ENCODE results near the gene ADAMTSL1. TPM values are rescaled to one million over a fixed set of nuclear protein-coding genes. Genes with fewer than 3 reads are reported as not detected.

Gene ADAMTSL1
- total and polyA plus RNA-seq, 5 donors from 2014 or later, result not detected

- ATAC-seq (ENCODE audit: low read depth in 2 of 2), result no peak
- H3K27me3 Mint-ChIP-seq, result no peaks in the 10 kb centered on the region
- Histone ChIP-seq H3K9me3 (ENCODE audit: control insufficient read depth in 2 of 2, low read length in 2 of 2) (no peaks in the 10 kb centered on the region), H3K4me3 (ENCODE audit: low read depth, low read length) (no peak overlapping the region), H3K27ac (ENCODE audit: insufficient read depth, low read length, poor library complexity, severe bottlenecking) (no peak overlapping the region), H3K27me3 (ENCODE audit: control insufficient read depth, insufficient read depth, low read length) (no peaks in the 10 kb centered on the region), H3K36me3 (ENCODE audit: control insufficient read depth, insufficient read depth, low read length) (no peaks in the 10 kb centered on the region), H3K4me1 (ENCODE audit: control insufficient read depth, insufficient read depth, low read length, poor library complexity, severe bottlenecking) (no peaks in the 10 kb centered on the region)
- no peak overlapping the region for H3K27ac Mint-ChIP-seq
- H3K4me3 Mint-ChIP-seq, result no peak overlapping the region
- no peak for DNase-seq
- no peaks in the 10 kb centered on the region for H3K36me3 Mint-ChIP-seq
- no peaks in the 10 kb centered on the region for H3K4me1 Mint-ChIP-seq
- peaks cover 0 to 1% (median 0%) of the 10 kb centered on the region in 7 donors for H3K9me3 Mint-ChIP-seq
Measured at GRCh38 chr9:18678821-18679590, 205.1 kb downstream of the ADAMTSL1 start.

GRCh38 chr9:18682907-18683306, 209.0 kb downstream of the ADAMTSL1 start:
- H3K27ac ChIP-seq (ENCODE audit: insufficient read depth, low read length, poor library complexity, severe bottlenecking), result no peak overlapping the region
- H3K9me3 ChIP-seq (ENCODE audit: control insufficient read depth in 2 of 2, low read length in 2 of 2), result no peaks in the 10 kb centered on the region
- no peak for DNase-seq
- no peaks in the 10 kb centered on the region for H3K4me1 Mint-ChIP-seq
- H3K27me3 ChIP-seq (ENCODE audit: control insufficient read depth, insufficient read depth, low read length), result no peaks in the 10 kb centered on the region
- ATAC-seq (ENCODE audit: low read depth in 2 of 2), result no peak
- no peaks in the 10 kb centered on the region for H3K4me1 ChIP-seq (ENCODE audit: control insufficient read depth, insufficient read depth, low read length, poor library complexity, severe bottlenecking)
- H3K4me3 Mint-ChIP-seq, result no peak overlapping the region
- H3K27me3 Mint-ChIP-seq, result no peaks in the 10 kb centered on the region
- H3K9me3 Mint-ChIP-seq, result no peaks in the 10 kb centered on the region
- H3K4me3 ChIP-seq (ENCODE audit: low read depth, low read length), result no peak overlapping the region
- H3K36me3 ChIP-seq (ENCODE audit: control insufficient read depth, insufficient read depth, low read length), result no peaks in the 10 kb centered on the region
- no peak overlapping the region for H3K27ac Mint-ChIP-seq
- no peaks in the 10 kb centered on the region for H3K36me3 Mint-ChIP-seq

- no peak overlapping the region for H3K27ac ChIP-seq (ENCODE audit: insufficient read depth, low read length, poor library complexity, severe bottlenecking)
- H3K4me1 Mint-ChIP-seq, result no peaks in the 10 kb centered on the region
- no peaks in the 10 kb centered on the region for H3K4me1 ChIP-seq (ENCODE audit: control insufficient read depth, insufficient read depth, low read length, poor library complexity, severe bottlenecking)
- no peaks in the 10 kb centered on the region for H3K9me3 Mint-ChIP-seq
- ATAC-seq (ENCODE audit: low read depth in 2 of 2) (no peak), DNase-seq (no peak)
- H3K27me3 Mint-ChIP-seq, result no peaks in the 10 kb centered on the region
- H3K4me3 ChIP-seq (ENCODE audit: low read depth, low read length), result no peak overlapping the region
- H3K27ac Mint-ChIP-seq, result no peak overlapping the region
- H3K4me3 Mint-ChIP-seq, result no peak overlapping the region
- no peaks in the 10 kb centered on the region for H3K27me3 ChIP-seq (ENCODE audit: control insufficient read depth, insufficient read depth, low read length)
- no peaks in the 10 kb centered on the region for H3K36me3 Mint-ChIP-seq
- no peaks in the 10 kb centered on the region for H3K9me3 ChIP-seq (ENCODE audit: control insufficient read depth in 2 of 2, low read length in 2 of 2)
- H3K36me3 ChIP-seq (ENCODE audit: control insufficient read depth, insufficient read depth, low read length), result no peaks in the 10 kb centered on the region
Measured at GRCh38 chr9:18683312-18683711, 209.4 kb downstream of the ADAMTSL1 start.

- Histone ChIP-seq H3K4me3 (ENCODE audit: low read depth, low read length) (no peak overlapping the region), H3K27ac (ENCODE audit: insufficient read depth, low read length, poor library complexity, severe bottlenecking) (no peak overlapping the region), H3K4me1 (ENCODE audit: control insufficient read depth, insufficient read depth, low read length, poor library complexity, severe bottlenecking) (no peaks in the 10 kb centered on the region), H3K27me3 (ENCODE audit: control insufficient read depth, insufficient read depth, low read length) (no peaks in the 10 kb centered on the region), H3K36me3 (ENCODE audit: control insufficient read depth, insufficient read depth, low read length) (no peaks in the 10 kb centered on the region), H3K9me3 (ENCODE audit: control insufficient read depth in 2 of 2, low read length in 2 of 2) (no peaks in the 10 kb centered on the region)
- ATAC-seq (ENCODE audit: low read depth in 2 of 2), result no peak
- H3K4me3 Mint-ChIP-seq, result no peak overlapping the region
- H3K27ac Mint-ChIP-seq, result no peak overlapping the region
- H3K9me3 Mint-ChIP-seq, result no peaks in the 10 kb centered on the region
- H3K36me3 Mint-ChIP-seq, result no peaks in the 10 kb centered on the region
- DNase-seq, result no peak
- no peaks in the 10 kb centered on the region for H3K4me1 Mint-ChIP-seq
- H3K27me3 Mint-ChIP-seq, result no peaks in the 10 kb centered on the region
Measured at GRCh38 chr9:18683851-18684250, 209.9 kb downstream of the ADAMTSL1 start.

- no peaks in the 10 kb centered on the region for H3K36me3 ChIP-seq (ENCODE audit: control insufficient read depth, insufficient read depth, low read length)
- no peak for ATAC-seq (ENCODE audit: low read depth in 2 of 2)
- H3K4me1 ChIP-seq (ENCODE audit: control insufficient read depth, insufficient read depth, low read length, poor library complexity, severe bottlenecking), result no peaks in the 10 kb centered on the region
- no peak overlapping the region for H3K4me3 Mint-ChIP-seq
- no peak overlapping the region for H3K27ac ChIP-seq (ENCODE audit: insufficient read depth, low read length, poor library complexity, severe bottlenecking)
- no peak overlapping the region for H3K4me3 ChIP-seq (ENCODE audit: low read depth, low read length)
- H3K27ac Mint-ChIP-seq, result no peak overlapping the region
- no peaks in the 10 kb centered on the region for H3K36me3 Mint-ChIP-seq
- DNase-seq, result no peak
- H3K9me3 Mint-ChIP-seq, result no peaks in the 10 kb centered on the region
- no peaks in the 10 kb centered on the region for H3K27me3 Mint-ChIP-seq
- H3K9me3 ChIP-seq (ENCODE audit: control insufficient read depth in 2 of 2, low read length in 2 of 2), result no peaks in the 10 kb centered on the region
- H3K4me1 Mint-ChIP-seq, result no peaks in the 10 kb centered on the region
- H3K27me3 ChIP-seq (ENCODE audit: control insufficient read depth, insufficient read depth, low read length), result no peaks in the 10 kb centered on the region
Measured at GRCh38 chr9:18684593-18685317, 210.8 kb downstream of the ADAMTSL1 start.

GRCh38 chr9:18688581-18689565, 214.9 kb downstream of the ADAMTSL1 start:
- Histone ChIP-seq H3K27ac (ENCODE audit: insufficient read depth, low read length, poor library complexity, severe bottlenecking) (no peak overlapping the region), H3K4me1 (ENCODE audit: control insufficient read depth, insufficient read depth, low read length, poor library complexity, severe bottlenecking) (no peaks in the 10 kb centered on the region), H3K4me3 (ENCODE audit: low read depth, low read length) (no peak overlapping the region), H3K9me3 (ENCODE audit: control insufficient read depth in 2 of 2, low read length in 2 of 2) (no peaks in the 10 kb centered on the region), H3K36me3 (ENCODE audit: control insufficient read depth, insufficient read depth, low read length) (no peaks in the 10 kb centered on the region), H3K27me3 (ENCODE audit: control insufficient read depth, insufficient read depth, low read length) (no peaks in the 10 kb centered on the region)
- Mint-ChIP-seq H3K4me1 (no peaks in the 10 kb centered on the region), H3K27ac (no peak overlapping the region), H3K36me3 (no peaks in the 10 kb centered on the region), H3K9me3 (peaks cover 0 to 3% (median 0%) of the 10 kb centered on the region in 7 donors), H3K4me3 (no peak overlapping the region), H3K27me3 (no peaks in the 10 kb centered on the region)
- ATAC-seq (ENCODE audit: low read depth in 2 of 2) (no peak), DNase-seq (no peak)

- Histone ChIP-seq H3K27me3 (ENCODE audit: control insufficient read depth, insufficient read depth, low read length) (no peaks in the 10 kb centered on the region), H3K36me3 (ENCODE audit: control insufficient read depth, insufficient read depth, low read length) (no peaks in the 10 kb centered on the region), H3K4me3 (ENCODE audit: low read depth, low read length) (no peak overlapping the region), H3K27ac (ENCODE audit: insufficient read depth, low read length, poor library complexity, severe bottlenecking) (no peak overlapping the region), H3K9me3 (ENCODE audit: control insufficient read depth in 2 of 2, low read length in 2 of 2) (peaks cover 0 to 3% of the 10 kb centered on the region in 2 experiments), H3K4me1 (ENCODE audit: control insufficient read depth, insufficient read depth, low read length, poor library complexity, severe bottlenecking) (no peaks in the 10 kb centered on the region)
- Mint-ChIP-seq H3K4me3 (no peak overlapping the region), H3K27me3 (no peaks in the 10 kb centered on the region), H3K36me3 (no peaks in the 10 kb centered on the region), H3K9me3 (peaks cover 0 to 7% (median 3%) of the 10 kb centered on the region in 7 donors), H3K4me1 (no peaks in the 10 kb centered on the region), H3K27ac (no peak overlapping the region)
- ATAC-seq (ENCODE audit: low read depth in 2 of 2) (no peak), DNase-seq (no peak)
Measured at GRCh38 chr9:18689921-18690320, 216.0 kb downstream of the ADAMTSL1 start.
